ENCODE data around the gene MAD1L1.
A peak's percentile ranks its signal among the peaks of the same experiment; 100 is the strongest.

MAD1L1 gene

GRCh38 chr7:2138146-2138765, 94.5 kb downstream of the MAD1L1 start:
- TF ChIP-seq CTCF (IDR thresholded peaks at IDR 0.05; ENCODE audit: poor library complexity, severe bottlenecking) = no peak
- Histone ChIP-seq H3K4me3 (ENCODE audit: severe bottlenecking) (no peak overlapping the region), H3K9me3 (ENCODE audit: severe bottlenecking) (no peaks in the 10 kb centered on the region), H3K27ac (ENCODE audit: poor library complexity, severe bottlenecking) (no peak overlapping the region), H3K27me3 (ENCODE audit: insufficient read depth, poor library complexity, severe bottlenecking) (no peaks in the 10 kb centered on the region), H3K36me3 (ENCODE audit: low read depth) (peaks cover 6% of the 10 kb centered on the region; the same call in 1 of the 2 replicates), H3K4me1 (ENCODE audit: insufficient read depth, poor library complexity, severe bottlenecking) (no peaks in the 10 kb centered on the region)
- no peak for ATAC-seq (ENCODE audit: low read depth)
- DNase-seq (ENCODE audit: low spot score) = no peak

GRCh38 chr7:2134740-2135139, 98.0 kb downstream of the MAD1L1 start:
- ATAC-seq (ENCODE audit: low read depth) = peak; percentile 48; the same call in 1 of the 3 replicates

GRCh38 chr7:2132243-2132642, 100.5 kb downstream of the MAD1L1 start:
- Histone ChIP-seq H3K36me3 (ENCODE audit: low read depth) (peaks cover 6% of the 10 kb centered on the region; the same call in 1 of the 2 replicates), H3K4me1 (ENCODE audit: insufficient read depth, poor library complexity, severe bottlenecking) (no peaks in the 10 kb centered on the region), H3K27me3 (ENCODE audit: insufficient read depth, poor library complexity, severe bottlenecking) (no peaks in the 10 kb centered on the region), H3K4me3 (ENCODE audit: severe bottlenecking) (no peak overlapping the region), H3K27ac (ENCODE audit: poor library complexity, severe bottlenecking) (no peak overlapping the region), H3K9me3 (ENCODE audit: severe bottlenecking) (no peaks in the 10 kb centered on the region)
- no peak for TF ChIP-seq CTCF (IDR thresholded peaks at IDR 0.05; ENCODE audit: poor library complexity, severe bottlenecking)
- no peak for ATAC-seq (ENCODE audit: low read depth)
- no peak for DNase-seq (ENCODE audit: low spot score)

More at GRCh38 chr7:2134740-2135139, 98.0 kb downstream of the MAD1L1 start:
- H3K36me3 ChIP-seq (ENCODE audit: low read depth) = peaks cover 6% of the 10 kb centered on the region; the same call in 1 of the 2 replicates
- no peaks in the 10 kb centered on the region for H3K27me3 ChIP-seq (ENCODE audit: insufficient read depth, poor library complexity, severe bottlenecking)
- DNase-seq (ENCODE audit: low spot score) = no peak
- H3K9me3 ChIP-seq (ENCODE audit: severe bottlenecking) = no peaks in the 10 kb centered on the region
- H3K27ac ChIP-seq (ENCODE audit: poor library complexity, severe bottlenecking) = no peak overlapping the region
- H3K4me1 ChIP-seq (ENCODE audit: insufficient read depth, poor library complexity, severe bottlenecking) = no peaks in the 10 kb centered on the region
- H3K4me3 ChIP-seq (ENCODE audit: severe bottlenecking) = no peak overlapping the region
- no peak for TF ChIP-seq CTCF (IDR thresholded peaks at IDR 0.05; ENCODE audit: poor library complexity, severe bottlenecking)

GRCh38 chr7:2131800-2132199, 100.9 kb downstream of the MAD1L1 start:
- TF ChIP-seq CTCF (IDR thresholded peaks at IDR 0.05; ENCODE audit: poor library complexity, severe bottlenecking) = no peak
- Histone ChIP-seq H3K9me3 (ENCODE audit: severe bottlenecking) (no peaks in the 10 kb centered on the region), H3K36me3 (ENCODE audit: low read depth) (peaks cover 6% of the 10 kb centered on the region; the same call in 1 of the 2 replicates), H3K27ac (ENCODE audit: poor library complexity, severe bottlenecking) (no peak overlapping the region), H3K4me3 (ENCODE audit: severe bottlenecking) (no peak overlapping the region), H3K4me1 (ENCODE audit: insufficient read depth, poor library complexity, severe bottlenecking) (no peaks in the 10 kb centered on the region), H3K27me3 (ENCODE audit: insufficient read depth, poor library complexity, severe bottlenecking) (no peaks in the 10 kb centered on the region)
- ATAC-seq (ENCODE audit: low read depth) (no peak), DNase-seq (ENCODE audit: low spot score) (no peak)

- no peaks in the 10 kb centered on the region for H3K4me1 ChIP-seq (ENCODE audit: insufficient read depth, poor library complexity, severe bottlenecking)
- no peak overlapping the region for H3K27ac ChIP-seq (ENCODE audit: poor library complexity, severe bottlenecking)
- H3K4me3 ChIP-seq (ENCODE audit: severe bottlenecking) = no peak overlapping the region
- no peak for DNase-seq (ENCODE audit: low spot score)
- H3K36me3 ChIP-seq (ENCODE audit: low read depth) = peaks cover 6% of the 10 kb centered on the region; the same call in 1 of the 2 replicates
- ATAC-seq (ENCODE audit: low read depth) = no peak
- no peaks in the 10 kb centered on the region for H3K9me3 ChIP-seq (ENCODE audit: severe bottlenecking)
- H3K27me3 ChIP-seq (ENCODE audit: insufficient read depth, poor library complexity, severe bottlenecking) = no peaks in the 10 kb centered on the region
- no peak for TF ChIP-seq CTCF (IDR thresholded peaks at IDR 0.05; ENCODE audit: poor library complexity, severe bottlenecking)
Measured at GRCh38 chr7:2131341-2131740, 101.4 kb downstream of the MAD1L1 start.

All from RWPE2 (cell line).